ENCODE results near the gene ACOX3.

- TF ChIP-seq CREB1 (IDR thresholded peaks at IDR 0.05) (no peak), POLR2AphosphoS5 (IDR thresholded peaks at IDR 0.05; ENCODE audit: low read depth, low read length) (no peak), CTCF (IDR thresholded peaks at IDR 0.05; ENCODE audit: control extremely low read depth in 1 of 3, insufficient read depth in 1 of 3, low read depth in 1 of 3, low read length in 3 of 3) (no peak), RAD21 (IDR thresholded peaks at IDR 0.05 in 1 of 2, conservative IDR thresholded peaks at IDR 0.05 in 1 of 2; ENCODE audit: low read depth in 2 of 2, low read length in 2 of 2) (no peak), CHD2 (IDR thresholded peaks at IDR 0.05; ENCODE audit: low read length) (no peak), POLR2A (IDR thresholded peaks at IDR 0.05; ENCODE audit: control extremely low read depth in 1 of 2, low read depth in 2 of 2, low read length in 2 of 2) (no peak)
Measured at GRCh38 chr4:8394061-8394519, 46.4 kb downstream of the ACOX3 start.
